Hepatocyte (in vitro differentiated cells): ENCODE results near the gene ZNF664.

ENCODE experiments used
- CTCF ChIP-seq: fragments of 200-600 bp; sonication (generic); IDR thresholded peaks from 2 replicates; pipeline ENCODE4 v1.5.1; 2016; ENCODE audit warnings: antibody characterized with exemption, mild to moderate bottlenecking; ENCODE audit not compliant: poor library complexity
- EZH2phosphoT487 ChIP-seq: fragments of 200-600 bp; sonication (generic); IDR thresholded peaks from one replicate; pipeline ENCODE4 v1.6.1; 2018; ENCODE audit warnings: antibody characterized with exemption, mild to moderate bottlenecking, low read depth, moderate library complexity; ENCODE audit not compliant: unreplicated experiment, severe bottlenecking

- TF ChIP-seq CTCF: no peak
- no peak for TF ChIP-seq EZH2phosphoT487
Measured at GRCh38 chr12:123948796-123949769, 23.9 kb upstream of the ZNF664 start.
